Neural progenitor cell (in vitro differentiated cells): ENCODE results near the gene CDC25B.

Experiments
- EZH2 ChIP-seq: fragments of 200-600 bp; sonication (generic); IDR thresholded peaks from 2 replicates; pipeline ENCODE4 v1.6.1; 2017; ENCODE audit warnings: antibody characterized with exemption, mild to moderate bottlenecking, moderate library complexity
- EZH2phosphoT487 ChIP-seq: fragments of 200-600 bp; sonication (generic); IDR thresholded peaks from 2 replicates; pipeline ENCODE4 v1.6.1; 2017; ENCODE audit warnings: antibody characterized with exemption
- TF ChIP-seq, protein P1 (sequence below): fragments of 200-600 bp; sonication (generic); IDR thresholded peaks from 2 replicates; pipeline ENCODE4 v1.5.1; 2017; ENCODE audit warnings: antibody characterized with exemption, mild to moderate bottlenecking

DNA sequence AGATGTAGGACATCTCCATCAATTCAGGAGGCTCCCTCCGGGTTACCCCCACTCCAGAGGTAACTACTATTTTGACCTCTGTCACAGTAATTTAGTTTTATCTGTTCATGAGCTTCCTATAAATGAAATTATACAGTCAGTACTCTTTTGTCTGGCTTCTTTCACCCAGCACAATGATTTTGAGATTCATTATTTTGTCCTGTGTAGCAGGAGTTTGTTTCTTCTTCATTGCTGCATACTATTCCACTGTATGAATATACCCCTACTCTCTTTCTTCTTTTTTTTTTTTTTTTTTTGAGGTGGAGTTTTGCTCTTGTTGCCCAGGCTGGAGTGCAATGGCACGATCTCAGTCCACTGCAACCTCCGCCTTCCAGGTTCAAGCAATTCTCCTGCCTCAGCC, 12.4 kb downstream of the CDC25B start:
- TF ChIP-seq EZH2 = no peak
- TF ChIP-seq, protein P1, sequence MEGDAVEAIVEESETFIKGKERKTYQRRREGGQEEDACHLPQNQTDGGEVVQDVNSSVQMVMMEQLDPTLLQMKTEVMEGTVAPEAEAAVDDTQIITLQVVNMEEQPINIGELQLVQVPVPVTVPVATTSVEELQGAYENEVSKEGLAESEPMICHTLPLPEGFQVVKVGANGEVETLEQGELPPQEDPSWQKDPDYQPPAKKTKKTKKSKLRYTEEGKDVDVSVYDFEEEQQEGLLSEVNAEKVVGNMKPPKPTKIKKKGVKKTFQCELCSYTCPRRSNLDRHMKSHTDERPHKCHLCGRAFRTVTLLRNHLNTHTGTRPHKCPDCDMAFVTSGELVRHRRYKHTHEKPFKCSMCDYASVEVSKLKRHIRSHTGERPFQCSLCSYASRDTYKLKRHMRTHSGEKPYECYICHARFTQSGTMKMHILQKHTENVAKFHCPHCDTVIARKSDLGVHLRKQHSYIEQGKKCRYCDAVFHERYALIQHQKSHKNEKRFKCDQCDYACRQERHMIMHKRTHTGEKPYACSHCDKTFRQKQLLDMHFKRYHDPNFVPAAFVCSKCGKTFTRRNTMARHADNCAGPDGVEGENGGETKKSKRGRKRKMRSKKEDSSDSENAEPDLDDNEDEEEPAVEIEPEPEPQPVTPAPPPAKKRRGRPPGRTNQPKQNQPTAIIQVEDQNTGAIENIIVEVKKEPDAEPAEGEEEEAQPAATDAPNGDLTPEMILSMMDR = no peak
- no peak for TF ChIP-seq EZH2phosphoT487
